ENCODE results near the gene ACER1. TPM values are rescaled to one million over a fixed set of nuclear protein-coding genes. Genes with fewer than 3 reads are reported as not detected.

ACER1 gene
- not detected in 2 replicates for total RNA-seq

GRCh38 chr19:6333439-6333838 is at the start of gene ACER1:
Gene ACER1 (minus strand): TSS chr19:6333612. CDS start chr19:6333551, 61 bp downstream.

DNA sequence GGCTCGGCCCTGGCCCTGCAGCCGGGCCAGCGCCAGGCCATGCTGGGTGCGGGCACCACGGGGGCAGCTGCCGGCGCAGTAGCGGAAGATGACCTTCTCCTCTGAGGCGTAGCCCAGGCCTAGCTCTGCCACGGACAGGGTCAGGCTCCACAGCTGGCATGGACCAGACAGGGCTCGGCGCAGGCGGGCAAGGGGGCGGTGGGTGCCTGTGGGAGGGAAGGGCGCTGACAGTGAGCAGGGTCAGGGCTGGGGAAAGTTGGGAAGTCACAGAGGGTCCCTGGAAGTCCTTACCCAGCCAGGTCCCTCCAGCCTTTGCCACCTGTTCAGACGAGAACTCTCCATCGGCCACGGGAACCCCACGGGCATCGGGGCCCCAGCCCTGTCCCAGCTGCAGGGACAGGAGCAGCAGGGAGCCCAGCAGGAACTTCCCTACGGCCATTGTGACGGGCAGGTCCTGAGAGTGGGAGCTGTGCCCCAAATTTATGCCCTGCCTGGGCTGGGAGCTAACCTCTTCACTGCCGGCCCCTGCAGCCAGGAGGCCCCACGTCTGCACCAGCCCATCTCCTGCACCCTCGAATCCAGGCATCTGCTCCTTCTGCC is 42.1 kb upstream of the ACER1 start, which contains the start of gene PSPN:
TSS of gene PSPN (minus strand) at position 523 of the 600 bp plus-strand sequence. CDS start at position 439, 84 bp downstream.

DNA sequence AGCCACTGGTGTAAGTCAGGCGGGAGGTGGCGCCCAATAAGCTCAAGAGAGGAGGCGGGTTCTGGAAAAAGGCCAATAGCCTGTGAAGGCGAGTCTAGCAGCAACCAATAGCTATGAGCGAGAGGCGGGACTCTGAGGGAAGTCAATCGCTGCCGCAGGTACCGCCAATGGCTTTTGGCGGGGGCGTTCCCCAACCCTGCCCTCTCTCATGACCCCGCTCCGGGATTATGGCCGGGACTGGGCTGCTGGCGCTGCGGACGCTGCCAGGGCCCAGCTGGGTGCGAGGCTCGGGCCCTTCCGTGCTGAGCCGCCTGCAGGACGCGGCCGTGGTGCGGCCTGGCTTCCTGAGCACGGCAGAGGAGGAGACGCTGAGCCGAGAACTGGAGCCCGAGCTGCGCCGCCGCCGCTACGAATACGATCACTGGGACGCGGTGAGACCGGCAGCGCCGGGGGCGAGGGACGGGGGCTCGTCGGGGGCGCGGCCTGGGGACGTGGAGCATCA is 39.2 kb upstream of the ACER1 start, which contains the start of gene ALKBH7:
TSS of gene ALKBH7 (plus strand) at position 201 of the 502 bp plus-strand sequence. CDS start at position 228, 27 bp downstream.

GRCh38 chr19:6279931-6280591 is 53.4 kb downstream of the ACER1 start, which contains the start of gene MLLT1:
Gene MLLT1 (minus strand): TSS chr19:6279975. CDS start chr19:6279784, 191 bp downstream.

Other genes starting within 250 kb of the ACER1 start
- gene RFX2, start 223.1 kb downstream of the ACER1 start, total RNA-seq: 4.8 and 5.6 TPM in 2 replicates
- gene ACSBG2, start 197.9 kb downstream of the ACER1 start, total RNA-seq: not detected in 2 replicates
- gene MLLT1, start 53.6 kb downstream of the ACER1 start, total RNA-seq: 3.8 and 8.4 TPM in 2 replicates
- gene CLPP, start 27.9 kb upstream of the ACER1 start, total RNA-seq: 32.2 and 39.6 TPM in 2 replicates
- gene ALKBH7, start 39.2 kb upstream of the ACER1 start, total RNA-seq: 11.7 and 35.5 TPM in 2 replicates
- 0.34 and 2.4 TPM in 2 replicates for gene PSPN, start 42.3 kb upstream of the ACER1 start, total RNA-seq
- gene GTF2F1, start 59.6 kb upstream of the ACER1 start, total RNA-seq: 43.4 and 57.8 TPM in 2 replicates
- gene KHSRP, start 91.2 kb upstream of the ACER1 start, total RNA-seq: 103 and 255 TPM in 2 replicates
- 0.21 TPM in 1 of 2 replicates, not detected in the other for gene SLC25A41, start 100.2 kb upstream of the ACER1 start, total RNA-seq
- 22.2 and 57.9 TPM in 2 replicates for gene SLC25A23, start 126.2 kb upstream of the ACER1 start, total RNA-seq
- 34.7 and 79.3 TPM in 2 replicates for gene CRB3, start 130.7 kb upstream of the ACER1 start, total RNA-seq
- under 0.01 and 0.07 TPM in 2 replicates for gene DENND1C, start 148.2 kb upstream of the ACER1 start, total RNA-seq
- gene TUBB4A, start 168.7 kb upstream of the ACER1 start, total RNA-seq: not detected in 2 replicates
- gene TNFSF9, start 197.4 kb upstream of the ACER1 start, total RNA-seq: 1.8 and 4.1 TPM in 2 replicates